Cerebellar nuclear complex (tissue), 1 donor: Measurements from ENCODE around the gene VAV2.
"Not testable (repeated sequence)": the region's sequence is repeated elsewhere in the genome, so short reads cannot be mapped to it uniquely, and the experiment has no call there.

Experiments used
- DNase-seq, 2 experiments: peaks; one replicate each; lab custom pipeline; 2025; lab: John Stamatoyannopoulos, UW

Gene VAV2

GRCh38 chr9:133969681-133970580, 22.2 kb downstream of the VAV2 start:
- DNase-seq = no peak

DNA sequence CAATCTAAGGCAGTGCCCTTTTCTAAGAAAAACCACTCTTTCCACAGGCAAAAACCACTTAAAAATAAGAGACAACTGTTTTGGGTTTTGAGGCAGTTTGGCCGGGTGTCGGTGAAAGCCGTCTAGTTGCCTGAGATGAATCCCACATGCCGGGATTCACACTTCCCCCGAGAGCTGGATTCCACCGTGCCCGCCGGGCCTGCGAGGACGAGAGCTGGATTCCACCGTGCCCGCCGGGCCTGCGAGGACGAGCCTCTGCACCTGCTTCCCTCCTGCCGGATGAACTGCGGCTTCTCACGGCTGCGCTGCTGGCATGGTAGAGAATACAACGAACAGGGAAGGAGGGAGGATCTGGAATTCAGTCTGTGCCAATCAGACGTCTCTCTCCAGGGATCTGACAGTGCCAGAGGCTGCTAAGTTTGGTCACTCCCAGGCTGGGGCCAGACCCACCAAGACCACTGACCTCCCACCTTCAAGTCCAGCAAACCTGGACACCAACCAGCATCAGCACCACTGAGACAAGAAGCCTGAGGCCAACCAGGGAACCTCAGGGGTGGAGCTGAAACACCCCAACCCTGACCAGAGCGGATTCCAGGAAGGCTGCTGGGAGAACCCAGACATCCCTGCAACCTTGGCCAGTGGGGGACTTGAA, 23.0 kb downstream of the VAV2 start:
- no peak for DNase-seq

DNA sequence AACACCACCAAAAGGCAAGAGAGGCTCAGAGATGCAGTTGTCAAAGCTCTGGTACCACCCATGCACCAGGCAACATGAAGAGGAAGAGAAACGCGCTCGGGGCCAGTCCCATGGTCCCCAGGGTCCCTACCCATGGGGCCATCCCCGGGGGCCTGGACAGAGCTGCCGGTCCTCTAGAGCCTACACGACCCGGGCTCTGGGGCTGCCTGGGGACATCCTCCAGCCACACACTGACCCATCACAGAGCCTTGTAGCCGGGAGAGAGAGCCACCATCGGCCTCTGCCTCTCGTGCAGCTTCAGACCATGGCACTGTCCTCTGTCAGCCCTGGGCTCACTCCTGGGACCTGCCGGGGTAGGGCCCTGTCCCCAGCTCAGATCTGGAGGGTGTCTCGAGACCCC, 23.7 kb downstream of the VAV2 start:
- no peak for DNase-seq

GRCh38 chr9:133967024-133967741, 24.9 kb downstream of the VAV2 start:
- DNase-seq = no peak

DNA sequence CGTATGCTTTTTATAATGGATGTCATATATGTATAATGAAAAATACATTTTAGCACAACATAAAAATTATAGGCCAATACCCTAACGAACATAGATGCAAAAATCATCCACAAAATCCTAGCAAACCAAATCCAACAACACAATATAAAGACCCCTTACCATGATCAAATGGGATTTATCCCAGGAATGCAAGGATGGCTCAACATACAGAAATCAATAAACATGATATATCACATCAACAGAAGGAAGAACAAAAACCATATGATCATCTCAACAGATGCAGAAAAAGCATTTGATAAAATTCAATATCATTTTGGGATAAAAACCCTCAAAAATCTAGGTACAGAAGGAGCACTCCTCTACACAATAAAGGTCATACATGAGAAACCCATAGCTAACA, 27.7 kb downstream of the VAV2 start:
- no peak for DNase-seq

GRCh38 chr9:133963166-133963565, 29.0 kb downstream of the VAV2 start:
- DNase-seq = no peak

DNA sequence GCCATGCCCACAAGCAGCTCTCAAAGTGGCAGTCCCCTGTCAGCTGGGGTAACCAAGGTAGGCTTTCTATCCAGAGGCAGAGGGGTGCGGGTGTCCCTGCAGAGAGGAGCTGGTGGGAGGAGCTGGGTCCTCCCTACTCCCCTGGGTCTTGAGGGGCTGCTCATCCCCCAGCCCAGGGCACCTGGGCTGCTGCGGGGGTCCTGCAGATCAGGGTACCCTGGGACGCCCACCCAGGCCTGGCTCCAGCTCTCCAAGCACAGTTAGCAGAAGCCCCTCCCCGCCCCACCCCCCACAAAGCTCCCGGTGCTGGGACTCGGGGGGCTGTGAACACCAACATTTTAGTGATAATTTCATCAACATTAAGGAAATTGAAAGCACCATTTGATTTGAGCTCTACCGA, 29.8 kb downstream of the VAV2 start:
- no peak for DNase-seq

- no peak for DNase-seq
Measured at GRCh38 chr9:133961226-133962165, 30.6 kb downstream of the VAV2 start.

DNA sequence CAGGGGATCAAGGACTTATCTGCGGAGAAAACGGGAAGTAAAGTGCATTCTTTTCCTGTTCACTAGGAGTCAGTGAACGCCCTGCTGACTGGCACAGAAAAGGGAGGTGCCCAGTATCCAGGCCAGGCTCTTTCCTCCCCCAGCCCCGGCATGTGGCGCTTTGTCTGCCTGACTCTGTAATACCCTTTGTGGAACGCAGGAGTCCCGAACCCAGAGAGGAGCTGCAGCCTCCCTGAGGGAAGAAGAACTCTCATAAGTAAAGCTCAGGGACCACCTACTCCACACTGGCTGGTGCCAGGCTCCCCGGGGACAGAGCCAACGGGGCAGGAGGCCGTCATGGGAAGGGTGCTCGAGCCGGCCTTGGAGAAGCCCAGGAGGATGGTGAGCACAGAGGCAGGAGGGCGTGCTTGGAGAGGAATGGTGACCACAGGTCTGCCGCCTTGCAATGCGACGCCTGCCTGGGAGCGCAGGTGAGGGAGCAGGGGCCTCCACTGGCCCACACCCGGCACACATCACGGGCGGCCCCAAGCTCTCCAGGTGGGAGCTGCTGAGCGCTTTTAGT, 31.5 kb downstream of the VAV2 start:
- DNase-seq = no peak

DNA sequence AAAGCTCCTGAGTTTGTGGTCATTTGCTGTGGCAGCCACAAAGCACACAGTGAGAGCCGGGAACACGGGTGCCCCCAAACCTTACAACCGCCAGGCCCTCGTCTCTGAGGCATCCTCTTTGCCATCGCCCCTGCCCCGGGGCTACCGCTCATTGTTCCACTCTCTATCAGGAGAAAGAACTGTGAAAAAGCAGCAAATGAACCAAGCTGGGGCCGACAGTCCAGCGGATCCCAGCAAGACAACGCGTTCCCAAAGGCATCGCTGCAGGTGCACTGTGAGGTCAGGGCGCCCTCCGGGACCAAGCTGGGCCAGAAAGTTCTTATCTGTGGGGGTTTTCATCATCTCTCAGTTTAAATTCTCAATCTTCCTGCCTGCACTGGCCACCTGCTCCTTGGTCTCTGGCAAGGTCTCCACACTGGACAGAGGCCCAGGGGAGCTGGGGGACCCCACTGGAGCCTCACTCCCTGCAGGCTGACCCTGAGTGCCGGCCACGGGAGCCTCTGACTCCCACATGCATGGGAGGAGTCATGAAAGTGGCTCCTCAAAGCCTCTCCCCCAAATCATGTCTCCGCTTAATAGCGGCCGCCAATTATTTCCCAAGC, 32.1 kb downstream of the VAV2 start:
- no peak for DNase-seq

DNA sequence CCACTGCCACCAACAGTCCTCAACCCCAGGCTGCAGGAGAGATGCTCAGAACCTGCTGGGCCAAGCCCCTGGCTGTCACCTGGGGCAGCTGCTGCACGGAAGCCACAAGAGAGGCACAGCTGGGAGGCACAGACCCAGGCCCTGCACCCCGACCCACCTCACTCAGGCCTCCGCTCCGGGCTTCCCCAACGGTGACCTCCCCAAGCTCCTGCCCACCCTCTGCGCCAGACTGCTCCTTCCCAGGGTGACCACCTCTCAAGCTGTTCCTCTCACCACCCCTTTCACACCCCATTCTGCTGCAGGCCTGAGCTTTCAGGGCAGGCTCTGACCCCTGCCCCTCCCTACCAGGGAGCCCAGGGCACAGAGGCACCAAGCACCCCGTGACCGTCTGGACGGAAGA, 33.0 kb downstream of the VAV2 start:
- DNase-seq = no peak

DNA sequence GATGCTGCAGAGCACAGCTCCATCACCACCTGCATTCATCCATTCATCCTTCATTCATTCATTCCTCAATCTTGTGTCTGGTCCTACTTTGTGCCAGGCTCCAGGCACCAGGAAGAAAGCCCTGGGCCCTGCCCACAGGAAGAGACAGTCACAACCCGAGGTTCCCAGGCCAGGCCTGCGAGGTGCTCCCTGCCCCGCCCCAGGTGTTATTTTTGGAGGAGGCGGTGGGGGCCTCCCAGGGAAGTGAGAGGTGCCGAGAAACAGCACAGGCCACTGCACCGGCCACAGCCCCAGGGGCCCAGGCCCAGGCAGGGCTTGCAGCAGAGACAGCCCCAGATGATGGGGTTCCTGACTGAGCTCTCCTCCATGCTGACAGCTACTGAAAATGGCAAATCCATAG, 33.4 kb downstream of the VAV2 start:
- DNase-seq = no peak

DNA sequence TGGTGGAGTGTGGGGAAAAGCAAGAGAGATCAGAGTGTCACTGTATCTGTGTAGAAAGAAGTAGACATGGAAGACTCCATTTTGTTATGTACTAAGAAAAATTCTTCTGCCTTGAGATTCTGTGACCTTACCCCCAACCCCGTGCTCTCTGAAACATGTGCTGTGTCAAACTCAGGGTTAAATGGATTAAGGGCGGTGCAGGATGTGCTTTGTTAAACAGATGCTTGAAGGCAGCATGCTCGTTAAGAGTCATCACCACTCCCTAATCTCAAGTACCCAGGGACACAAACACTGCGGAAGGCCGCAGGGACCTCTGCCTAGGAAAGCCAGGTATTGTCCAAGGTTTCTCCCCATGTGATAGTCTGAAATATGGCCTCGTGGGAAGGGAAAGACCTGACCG, 34.4 kb downstream of the VAV2 start:
- DNase-seq = not testable (repeated sequence)

DNA sequence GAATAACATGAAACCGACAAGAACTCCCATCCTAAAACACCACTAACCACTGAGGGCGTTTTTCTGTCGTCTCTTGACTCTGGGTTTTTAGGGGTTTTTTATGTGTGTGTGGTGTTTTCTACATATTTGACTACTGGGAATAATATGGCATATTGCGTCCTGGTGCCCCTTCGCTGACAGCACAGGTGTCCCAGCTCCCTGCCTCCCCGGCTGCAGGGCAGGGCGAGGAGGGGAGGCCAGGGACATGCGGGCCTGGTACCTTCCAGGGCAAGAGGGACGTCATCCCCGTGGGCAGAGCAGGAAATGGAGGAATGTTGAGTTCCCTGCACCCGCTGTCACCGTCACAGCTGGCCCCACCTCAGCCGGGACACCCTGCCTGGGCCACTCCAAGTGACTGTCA, 34.8 kb downstream of the VAV2 start:
- DNase-seq = no peak

DNA sequence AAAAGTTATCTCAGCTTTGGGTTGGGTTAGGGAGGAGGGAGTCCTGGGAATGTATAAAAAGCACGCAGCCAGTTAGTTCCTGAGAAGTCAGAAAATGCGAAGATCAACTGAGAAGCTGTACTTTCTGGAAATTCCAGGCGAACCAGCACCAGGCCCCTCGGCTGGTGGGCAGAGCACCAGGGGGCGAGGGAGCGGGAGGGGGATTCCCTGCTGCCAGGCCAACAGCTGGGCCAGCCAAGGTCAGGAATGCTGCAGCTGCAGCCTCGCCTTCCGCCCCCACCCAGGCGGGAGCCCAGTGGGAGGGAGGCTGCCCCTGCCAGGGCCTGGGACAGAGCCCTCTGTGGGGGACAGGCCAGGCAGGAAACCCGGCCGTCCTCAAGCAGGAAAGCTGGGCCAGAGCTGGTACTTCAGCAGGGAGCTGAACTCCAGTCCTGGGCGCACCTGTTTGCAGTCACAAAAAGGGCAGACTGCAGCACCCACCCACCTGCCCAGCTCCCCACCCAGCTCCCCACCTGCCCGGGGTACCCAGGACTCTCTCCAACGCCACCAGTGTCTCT, 35.5 kb downstream of the VAV2 start:
- DNase-seq = no peak

GRCh38 chr9:133955821-133956411, 36.2 kb downstream of the VAV2 start:
- DNase-seq = no peak

DNA sequence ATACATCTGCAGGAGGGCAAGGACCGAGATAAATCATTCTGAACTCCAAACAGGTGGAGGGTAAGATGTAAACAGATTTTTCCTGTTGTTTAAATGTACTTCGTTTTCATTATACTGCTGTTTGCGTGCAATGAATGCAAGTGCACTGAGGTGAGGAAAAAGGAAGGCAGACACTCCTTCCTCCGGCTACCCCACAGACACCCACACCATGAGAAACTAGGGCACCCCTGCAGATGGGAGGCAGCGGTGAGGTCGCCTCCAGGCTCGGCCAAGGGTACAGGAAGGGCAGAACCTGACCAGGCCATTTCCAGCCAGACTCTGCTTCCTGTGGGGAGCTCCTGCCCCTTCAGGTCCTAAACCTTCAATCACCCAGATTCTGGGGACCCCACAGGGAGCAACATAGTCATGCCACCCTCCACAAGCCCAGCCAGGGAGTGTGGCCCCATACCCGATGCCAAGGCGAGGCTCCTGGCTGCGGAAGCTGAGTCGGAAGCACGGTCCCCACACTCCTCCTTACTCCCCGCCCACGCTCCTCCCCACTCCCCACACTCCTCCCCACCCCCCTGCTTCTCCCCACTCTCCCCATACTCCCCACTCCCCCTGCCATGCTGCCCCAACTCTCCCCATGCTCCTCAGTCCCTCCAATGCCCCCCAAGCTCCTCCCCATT, 37.1 kb downstream of the VAV2 start:
- DNase-seq = no peak

DNA sequence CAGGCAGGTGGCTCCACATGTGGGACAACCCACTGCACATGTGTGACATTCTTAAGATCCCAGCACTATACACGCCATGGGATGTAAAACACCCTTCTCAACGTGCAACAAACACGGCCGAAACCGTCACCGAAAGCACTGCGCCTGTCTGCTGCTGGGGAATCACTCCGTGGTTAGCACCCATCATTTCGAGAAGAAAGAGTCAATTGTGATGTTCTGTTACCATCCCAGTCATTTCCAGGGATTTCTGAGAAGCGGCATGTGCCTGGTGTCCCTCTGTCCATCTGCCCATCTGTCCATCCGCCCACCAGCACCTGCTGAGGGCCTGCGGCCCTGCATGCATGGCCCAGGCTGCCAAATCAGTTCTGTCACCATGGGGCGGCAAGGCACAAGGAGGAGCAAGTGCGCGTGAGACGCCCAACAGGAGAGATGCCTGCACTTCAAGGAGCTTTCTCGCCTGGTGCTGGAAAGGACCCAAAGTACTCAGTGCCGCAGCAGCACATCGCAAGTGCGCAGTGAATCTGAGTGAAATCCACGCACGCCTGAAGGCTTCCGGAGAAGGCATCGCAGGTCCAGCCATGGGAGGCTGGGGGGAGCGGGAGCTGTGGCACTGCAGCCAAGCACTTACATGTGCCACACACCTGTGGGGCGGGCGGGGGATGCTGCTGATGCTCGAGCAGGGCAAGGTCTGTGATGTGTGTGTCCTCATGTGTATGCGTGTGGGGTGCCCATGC, 38.0 kb downstream of the VAV2 start:
- DNase-seq = no peak

GRCh38 chr9:133953621-133953975, 38.5 kb downstream of the VAV2 start:
- DNase-seq = no peak
